ENCODE results near the gene MAT2A. TPM values are rescaled to one million over a fixed set of nuclear protein-coding genes. Genes with fewer than 3 reads are reported as not detected.
"Not testable (repeated sequence)": the region's sequence is repeated elsewhere in the genome, so short reads cannot be mapped to it uniquely, and the experiment has no call there.

The MAT2A gene
- total and polyA plus RNA-seq, 5 donors = 76.4 to 227 (median 135) TPM

- no peaks in the 10 kb centered on the region for H3K27me3 ChIP-seq (ENCODE audit: control insufficient read depth, insufficient read depth)
- intact Hi-C loops (cut with DNase I) = no loop called here
- WGBS = 69% methylated on average over 12 of the region's 12 CpGs
- H3K9me3 ChIP-seq (ENCODE audit: control insufficient read depth, low read length) = no peaks in the 10 kb centered on the region
- no peak overlapping the region for H3K4me3 ChIP-seq (ENCODE audit: low read length)
- H3K4me1 ChIP-seq (ENCODE audit: control insufficient read depth, insufficient read depth, low read length) = peaks cover 27% of the 10 kb centered on the region
- H3K27ac ChIP-seq (ENCODE audit: low read length) = peak overlapping the region; percentile 94
- no peak for ATAC-seq
- DNase-seq = peak in 1 of 3 donors; percentile 70
Measured at GRCh38 chr2:85591563-85591962, 52.6 kb downstream of the MAT2A start.

- intact Hi-C loops (cut with DNase I) = not testable (repeated sequence)
- WGBS = 95% methylated on average over 9 of the region's 9 CpGs
Measured at GRCh38 chr2:85592299-85592698, 53.3 kb downstream of the MAT2A start.

GRCh38 chr2:85593023-85593422, 54.1 kb downstream of the MAT2A start:
- WGBS = 68% methylated on average over 3 of the region's 3 CpGs
- Histone ChIP-seq H3K4me3 (ENCODE audit: low read length) (no peak overlapping the region), H3K27ac (ENCODE audit: low read length) (no peak overlapping the region), H3K27me3 (ENCODE audit: control insufficient read depth, insufficient read depth) (no peaks in the 10 kb centered on the region), H3K9me3 (ENCODE audit: control insufficient read depth, low read length) (no peaks in the 10 kb centered on the region), H3K4me1 (ENCODE audit: control insufficient read depth, insufficient read depth, low read length) (peaks cover 26% of the 10 kb centered on the region)
- ATAC-seq = no peak
- no peak for DNase-seq
- intact Hi-C loops (cut with DNase I) = no loop called here

More at GRCh38 chr2:85592299-85592698, 53.3 kb downstream of the MAT2A start:
- not testable (repeated sequence) for H3K9me3 ChIP-seq (ENCODE audit: control insufficient read depth, low read length); H3K27me3 ChIP-seq (ENCODE audit: control insufficient read depth, insufficient read depth); ATAC-seq; H3K27ac ChIP-seq (ENCODE audit: low read length); H3K4me3 ChIP-seq (ENCODE audit: low read length); DNase-seq
- peaks cover 28% of the 10 kb centered on the region for H3K4me1 ChIP-seq (ENCODE audit: control insufficient read depth, insufficient read depth, low read length)

Other genes starting within 250 kb of the MAT2A start
- 10 to 100 TPM; 75.4 to 82.6 (median 79.4) TPM for gene TGOLN2, start 211.2 kb upstream of the MAT2A start, total RNA-seq
- 29.9 TPM for gene TGOLN2, start 211.2 kb upstream of the MAT2A start, polyA plus RNA-seq
- 10 to 100 TPM; 22.4 to 33.5 (median 27.9) TPM for gene RETSAT, start 184.6 kb upstream of the MAT2A start, total RNA-seq
- 31.9 TPM for gene RETSAT, start 184.6 kb upstream of the MAT2A start, polyA plus RNA-seq
- 10 to 100 TPM; 11.5 to 16.1 (median 13.0) TPM for gene ELMOD3, start 184.4 kb upstream of the MAT2A start, total RNA-seq
- 10.7 TPM for gene ELMOD3, start 184.4 kb upstream of the MAT2A start, polyA plus RNA-seq
- 10 to 100 TPM in 2 of 4 donors, 1 to 10 TPM in 2; 6.8 to 15.6 (median 12.3) TPM for gene CAPG, start 128.8 kb upstream of the MAT2A start, total RNA-seq
- 13.2 TPM for gene CAPG, start 128.8 kb upstream of the MAT2A start, polyA plus RNA-seq
- gene SH2D6, start 120.5 kb upstream of the MAT2A start, total RNA-seq = under 1 TPM in 3 of 4 donors, not detected in 1; 0.34 to 0.75 (median 0.62) TPM
- 0.29 TPM for gene SH2D6, start 120.5 kb upstream of the MAT2A start, polyA plus RNA-seq
- gene GGCX, start 22.3 kb downstream of the MAT2A start, total RNA-seq = 10 to 100 TPM; 27.7 to 35.8 (median 30.8) TPM
- 17.9 TPM for gene GGCX, start 22.3 kb downstream of the MAT2A start, polyA plus RNA-seq
- 10 to 100 TPM; 30.3 to 38.3 (median 35.2) TPM for gene VAMP8, start 38.4 kb downstream of the MAT2A start, total RNA-seq
- 24.9 TPM for gene VAMP8, start 38.4 kb downstream of the MAT2A start, polyA plus RNA-seq
- gene VAMP5, start 45.3 kb downstream of the MAT2A start, total RNA-seq = 100 to 1,000 TPM in 1 of 4 donors, 10 to 100 TPM in 3; 79.1 to 113 (median 81.1) TPM
- 127 TPM for gene VAMP5, start 45.3 kb downstream of the MAT2A start, polyA plus RNA-seq
- gene RNF181, start 56.6 kb downstream of the MAT2A start, total RNA-seq = 100 to 1,000 TPM in 2 of 4 donors, 10 to 100 TPM in 2; 96.1 to 111 (median 102) TPM
- gene RNF181, start 56.6 kb downstream of the MAT2A start, polyA plus RNA-seq = 169 TPM
- gene TMEM150A, start 63.5 kb downstream of the MAT2A start, total RNA-seq = 10 to 100 TPM; 14.5 to 17.5 (median 16.5) TPM
- 19.0 TPM for gene TMEM150A, start 63.5 kb downstream of the MAT2A start, polyA plus RNA-seq
- gene C2orf68, start 72.9 kb downstream of the MAT2A start, total RNA-seq = 10 to 100 TPM; 25.0 to 31.9 (median 27.9) TPM
- gene C2orf68, start 72.9 kb downstream of the MAT2A start, polyA plus RNA-seq = 28.1 TPM
- gene USP39, start 77.0 kb downstream of the MAT2A start, total RNA-seq = 10 to 100 TPM; 30.8 to 33.1 (median 32.0) TPM
- 29.6 TPM for gene USP39, start 77.0 kb downstream of the MAT2A start, polyA plus RNA-seq
- 1 to 10 TPM in 1 of 4 donors, under 1 TPM in 1, not detected in 2; 0.60 to 3.1 TPM for gene SFTPB, start 129.0 kb downstream of the MAT2A start, total RNA-seq
- not detected for gene SFTPB, start 129.0 kb downstream of the MAT2A start, polyA plus RNA-seq
- 1 to 10 TPM in 3 of 4 donors, not detected in 1; 1.4 to 2.3 (median 2.1) TPM for gene GNLY, start 155.2 kb downstream of the MAT2A start, total RNA-seq
- 2.6 TPM for gene GNLY, start 155.2 kb downstream of the MAT2A start, polyA plus RNA-seq
- gene ATOH8, start 214.8 kb downstream of the MAT2A start, total RNA-seq = 10 to 100 TPM; 35.7 to 55.5 (median 45.7) TPM
- gene ATOH8, start 214.8 kb downstream of the MAT2A start, polyA plus RNA-seq = 57.8 TPM